ENCODE measurements around the gene CLCN6.

The CLCN6 gene

DNA sequence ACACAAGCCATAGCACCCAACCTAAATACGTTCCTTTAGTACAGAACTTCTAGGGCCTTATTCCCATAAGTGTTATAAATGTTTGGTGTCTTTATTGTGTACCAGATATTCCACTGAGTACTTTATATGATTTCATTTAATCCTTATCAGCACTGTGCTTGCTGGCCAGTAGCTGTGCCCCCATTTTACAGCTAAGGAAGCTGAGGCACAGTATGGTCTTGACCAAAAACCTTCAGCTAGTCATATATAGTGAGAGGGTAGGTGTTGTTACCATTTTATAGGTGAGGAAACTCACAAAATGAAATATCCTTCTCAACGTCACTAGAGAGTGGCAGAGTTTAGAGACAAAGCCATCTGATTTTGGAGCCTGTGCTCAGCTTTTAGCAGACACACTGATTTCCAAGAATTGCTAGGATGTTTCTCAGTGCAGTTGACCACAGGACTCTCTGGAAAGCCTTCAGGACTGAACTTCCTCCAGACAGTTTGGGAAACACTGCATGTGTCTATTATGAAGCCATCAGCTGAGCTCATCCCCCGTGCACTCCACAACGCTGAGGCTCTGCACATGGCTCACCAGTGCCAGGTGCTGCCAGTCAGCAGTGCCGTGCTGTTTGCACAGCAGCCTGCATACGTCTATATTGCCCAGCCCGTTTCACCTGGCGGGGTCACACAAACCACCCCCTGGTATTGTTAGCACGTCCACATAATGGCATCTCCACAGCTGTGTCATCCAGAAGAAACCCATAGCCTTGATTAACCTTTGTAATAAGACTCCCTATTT lies 26.1 kb downstream of the CLCN6 start:
- Histone ChIP-seq H3K9me3 (ENCODE audit: severe bottlenecking) (no peaks in the 10 kb centered on the region), H3K4me3 (ENCODE audit: low read depth, low read length) (no peak overlapping the region), H3K27me3 (ENCODE audit: insufficient read depth, low read depth, severe bottlenecking) (no peaks in the 10 kb centered on the region), H3K36me3 (peaks cover 69% of the 10 kb centered on the region), H3K27ac (no peak overlapping the region)
- DNase-seq = no peak
- TF ChIP-seq, protein P1, sequence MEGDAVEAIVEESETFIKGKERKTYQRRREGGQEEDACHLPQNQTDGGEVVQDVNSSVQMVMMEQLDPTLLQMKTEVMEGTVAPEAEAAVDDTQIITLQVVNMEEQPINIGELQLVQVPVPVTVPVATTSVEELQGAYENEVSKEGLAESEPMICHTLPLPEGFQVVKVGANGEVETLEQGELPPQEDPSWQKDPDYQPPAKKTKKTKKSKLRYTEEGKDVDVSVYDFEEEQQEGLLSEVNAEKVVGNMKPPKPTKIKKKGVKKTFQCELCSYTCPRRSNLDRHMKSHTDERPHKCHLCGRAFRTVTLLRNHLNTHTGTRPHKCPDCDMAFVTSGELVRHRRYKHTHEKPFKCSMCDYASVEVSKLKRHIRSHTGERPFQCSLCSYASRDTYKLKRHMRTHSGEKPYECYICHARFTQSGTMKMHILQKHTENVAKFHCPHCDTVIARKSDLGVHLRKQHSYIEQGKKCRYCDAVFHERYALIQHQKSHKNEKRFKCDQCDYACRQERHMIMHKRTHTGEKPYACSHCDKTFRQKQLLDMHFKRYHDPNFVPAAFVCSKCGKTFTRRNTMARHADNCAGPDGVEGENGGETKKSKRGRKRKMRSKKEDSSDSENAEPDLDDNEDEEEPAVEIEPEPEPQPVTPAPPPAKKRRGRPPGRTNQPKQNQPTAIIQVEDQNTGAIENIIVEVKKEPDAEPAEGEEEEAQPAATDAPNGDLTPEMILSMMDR (IDR thresholded peaks at IDR 0.05; ENCODE audit: low read depth, low read length) = no peak

DNA sequence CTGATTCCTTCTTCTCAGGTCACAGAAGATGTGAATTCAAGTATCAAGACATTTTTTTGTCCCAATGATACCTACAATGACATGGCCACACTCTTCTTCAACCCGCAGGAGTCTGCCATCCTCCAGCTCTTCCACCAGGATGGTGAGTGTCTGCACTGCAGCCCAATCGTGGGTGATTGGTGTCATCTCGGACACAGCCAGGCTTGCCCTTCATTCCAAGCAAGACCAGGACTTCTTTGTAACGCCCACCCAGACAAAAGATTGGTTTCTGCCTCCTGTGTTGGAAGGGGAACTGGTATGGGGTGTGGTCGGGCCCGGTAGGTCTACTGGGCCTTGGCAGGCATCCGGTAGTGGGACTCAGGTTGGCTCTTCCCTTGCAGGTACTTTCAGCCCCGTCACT lies 27.5 kb downstream of the CLCN6 start:
- Histone ChIP-seq H3K36me3 (peaks cover 75% of the 10 kb centered on the region), H3K4me3 (ENCODE audit: low read depth, low read length) (no peak overlapping the region), H3K27me3 (ENCODE audit: insufficient read depth, low read depth, severe bottlenecking) (no peaks in the 10 kb centered on the region), H3K27ac (no peak overlapping the region), H3K9me3 (ENCODE audit: severe bottlenecking) (no peaks in the 10 kb centered on the region)
- DNase-seq = no peak
- TF ChIP-seq, protein P1 (IDR thresholded peaks at IDR 0.05; ENCODE audit: low read depth, low read length) = no peak

DNA sequence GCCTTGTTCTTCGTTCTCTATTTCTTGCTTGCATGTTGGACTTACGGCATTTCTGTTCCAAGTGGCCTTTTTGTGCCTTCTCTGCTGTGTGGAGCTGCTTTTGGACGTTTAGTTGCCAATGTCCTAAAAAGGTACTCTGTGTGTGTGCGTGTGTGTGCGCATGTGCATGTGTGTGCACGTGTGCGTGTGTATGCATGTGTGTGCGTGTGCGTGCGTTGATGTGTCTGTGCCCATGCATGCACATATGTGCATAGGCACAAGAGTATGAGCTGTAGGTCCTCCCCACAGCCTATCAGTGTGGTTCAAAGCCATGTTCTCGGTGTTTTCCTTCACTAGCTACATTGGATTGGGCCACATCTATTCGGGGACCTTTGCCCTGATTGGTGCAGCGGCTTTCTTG lies 27.9 kb downstream of the CLCN6 start:
- no peaks in the 10 kb centered on the region for H3K27me3 ChIP-seq (ENCODE audit: insufficient read depth, low read depth, severe bottlenecking)
- H3K36me3 ChIP-seq = peaks cover 75% of the 10 kb centered on the region
- DNase-seq = no peak
- H3K27ac ChIP-seq = no peak overlapping the region
- H3K4me3 ChIP-seq (ENCODE audit: low read depth, low read length) = no peak overlapping the region
- no peaks in the 10 kb centered on the region for H3K9me3 ChIP-seq (ENCODE audit: severe bottlenecking)
- TF ChIP-seq, protein P1 (IDR thresholded peaks at IDR 0.05; ENCODE audit: low read depth, low read length) = no peak

DNA sequence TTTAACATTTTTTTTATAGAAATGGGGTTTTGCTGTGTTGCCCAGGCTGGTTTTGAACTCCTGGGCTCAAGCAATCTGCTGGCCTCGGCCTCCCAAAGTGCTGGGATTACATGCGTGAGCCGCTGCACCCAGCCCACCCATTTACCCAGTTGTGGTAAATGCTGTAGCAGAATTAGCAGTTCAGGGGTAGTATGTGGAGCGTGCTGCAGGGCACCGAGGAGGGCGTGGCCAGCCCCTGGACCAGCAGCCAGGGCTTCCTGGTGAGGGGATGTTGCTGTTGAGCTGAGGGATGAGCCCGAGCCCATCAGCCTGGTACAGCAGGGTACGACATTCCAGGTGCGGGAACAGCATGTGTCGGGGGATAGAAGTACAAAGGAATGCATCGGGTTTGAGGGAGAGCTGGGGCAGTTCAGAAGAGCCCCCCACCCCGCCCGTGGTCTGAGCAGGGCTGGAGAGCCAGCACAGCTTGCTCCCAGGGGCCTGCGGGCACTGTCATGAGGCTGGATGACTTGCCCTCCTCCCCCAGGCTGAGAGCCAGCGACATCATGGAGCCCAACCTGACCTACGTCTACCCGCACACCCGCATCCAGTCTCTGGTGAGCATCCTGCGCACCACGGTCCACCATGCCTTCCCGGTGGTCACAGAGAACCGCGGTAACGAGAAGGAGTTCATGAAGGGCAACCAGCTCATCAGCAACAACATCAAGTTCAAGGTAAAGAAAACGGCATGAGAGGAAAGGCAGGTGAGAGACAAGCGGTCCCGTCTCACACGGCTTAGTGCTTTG lies 29.6 kb downstream of the CLCN6 start:
- no peak for DNase-seq
- Histone ChIP-seq H3K27ac (no peak overlapping the region), H3K27me3 (ENCODE audit: insufficient read depth, low read depth, severe bottlenecking) (no peaks in the 10 kb centered on the region), H3K9me3 (ENCODE audit: severe bottlenecking) (no peaks in the 10 kb centered on the region), H3K36me3 (peaks cover 80% of the 10 kb centered on the region), H3K4me3 (ENCODE audit: low read depth, low read length) (no peak overlapping the region)
- TF ChIP-seq, protein P1 (IDR thresholded peaks at IDR 0.05; ENCODE audit: low read depth, low read length) = no peak

DNA sequence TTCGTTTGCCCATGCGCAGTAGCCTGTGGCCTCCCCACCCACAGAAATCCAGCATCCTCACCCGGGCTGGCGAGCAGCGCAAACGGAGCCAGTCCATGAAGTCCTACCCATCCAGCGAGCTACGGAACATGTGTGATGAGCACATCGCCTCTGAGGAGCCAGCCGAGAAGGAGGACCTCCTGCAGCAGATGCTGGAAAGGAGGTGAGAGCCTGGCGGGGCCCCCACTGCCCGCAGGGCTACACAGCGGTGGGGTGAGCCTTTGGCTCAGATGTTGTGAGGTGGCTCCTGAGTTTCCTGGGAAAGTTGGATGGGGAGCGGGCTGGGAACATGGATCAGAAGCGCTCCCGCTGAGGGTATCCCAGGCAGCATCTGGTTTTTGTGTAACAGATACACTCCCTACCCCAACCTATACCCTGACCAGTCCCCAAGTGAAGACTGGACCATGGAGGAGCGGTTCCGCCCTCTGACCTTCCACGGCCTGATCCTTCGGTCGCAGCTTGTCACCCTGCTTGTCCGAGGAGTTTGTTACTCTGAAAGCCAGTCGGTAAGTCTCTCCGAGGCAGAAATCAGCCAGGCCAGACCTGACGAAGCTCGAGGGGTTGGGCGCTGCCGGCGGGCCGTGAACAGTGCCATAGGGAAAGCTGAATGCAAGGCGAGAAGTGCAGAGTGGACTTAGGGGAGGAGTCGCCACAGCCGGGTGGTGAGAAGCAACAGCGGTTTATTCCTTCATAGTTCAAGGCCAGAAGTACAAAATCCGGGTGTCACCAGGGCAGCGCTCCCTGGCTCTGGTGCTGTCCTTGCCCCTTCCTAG lies 31.2 kb downstream of the CLCN6 start:
- TF ChIP-seq, protein P1 (IDR thresholded peaks at IDR 0.05; ENCODE audit: low read depth, low read length) = no peak
- Histone ChIP-seq H3K27me3 (ENCODE audit: insufficient read depth, low read depth, severe bottlenecking) (no peaks in the 10 kb centered on the region), H3K4me3 (ENCODE audit: low read depth, low read length) (no peak overlapping the region), H3K9me3 (ENCODE audit: severe bottlenecking) (no peaks in the 10 kb centered on the region), H3K36me3 (peaks cover 84% of the 10 kb centered on the region), H3K27ac (no peak overlapping the region)
- DNase-seq = no peak

Measured in WERI-Rb-1 (cell line).